GM18511 (cell line): ENCODE data around the gene ZNF764.
A peak's percentile ranks its signal among the peaks of the same experiment; 100 is the strongest.

Experiments
- ATAC-seq: cut with Tn5 transposase; IDR thresholded peaks from one replicate; pipeline ENCODE4 v1.9.1; 2021; ENCODE audit warnings: mild to moderate bottlenecking, moderate library complexity; ENCODE audit not compliant: unreplicated experiment

Gene ZNF764

DNA sequence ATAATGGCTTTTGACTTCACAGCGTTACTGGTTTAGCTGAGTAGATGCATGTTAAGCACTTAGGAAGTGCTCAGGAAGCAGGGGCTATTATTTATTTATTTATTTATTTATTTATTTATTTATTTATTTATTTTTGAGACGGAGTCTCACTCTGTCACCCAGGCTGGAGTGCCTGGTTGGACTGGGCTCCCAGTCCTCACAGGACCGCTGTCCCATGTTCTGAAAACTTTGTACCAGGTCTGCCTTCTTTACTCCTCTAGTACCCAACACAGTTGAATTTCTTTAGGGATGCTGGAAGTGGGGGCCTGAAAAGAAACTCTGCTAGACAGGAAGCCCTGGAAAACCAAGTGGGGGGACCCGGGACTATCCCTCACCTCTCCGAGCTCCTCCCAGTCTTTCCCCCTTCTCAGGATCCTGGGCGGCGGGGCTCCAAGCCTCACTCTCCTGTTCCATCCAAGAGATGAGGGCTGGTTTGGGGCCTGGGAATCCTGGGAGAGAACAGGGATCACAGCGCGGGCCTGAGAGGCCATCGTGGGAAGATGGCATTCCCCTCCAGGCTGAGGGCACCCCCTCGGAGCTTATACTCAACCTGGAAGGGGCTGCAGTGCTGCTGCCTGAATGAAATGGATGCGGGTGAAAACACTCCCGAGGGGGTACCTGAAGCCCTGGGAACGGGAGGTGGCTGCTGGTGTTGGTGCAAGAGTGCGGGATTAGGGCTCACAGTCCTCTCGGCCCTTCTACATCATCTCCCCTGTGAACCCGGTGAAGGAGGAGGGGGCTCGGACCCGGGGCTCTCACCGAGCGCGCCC lies 12.7 kb upstream of the ZNF764 start:
- ATAC-seq: no peak

DNA sequence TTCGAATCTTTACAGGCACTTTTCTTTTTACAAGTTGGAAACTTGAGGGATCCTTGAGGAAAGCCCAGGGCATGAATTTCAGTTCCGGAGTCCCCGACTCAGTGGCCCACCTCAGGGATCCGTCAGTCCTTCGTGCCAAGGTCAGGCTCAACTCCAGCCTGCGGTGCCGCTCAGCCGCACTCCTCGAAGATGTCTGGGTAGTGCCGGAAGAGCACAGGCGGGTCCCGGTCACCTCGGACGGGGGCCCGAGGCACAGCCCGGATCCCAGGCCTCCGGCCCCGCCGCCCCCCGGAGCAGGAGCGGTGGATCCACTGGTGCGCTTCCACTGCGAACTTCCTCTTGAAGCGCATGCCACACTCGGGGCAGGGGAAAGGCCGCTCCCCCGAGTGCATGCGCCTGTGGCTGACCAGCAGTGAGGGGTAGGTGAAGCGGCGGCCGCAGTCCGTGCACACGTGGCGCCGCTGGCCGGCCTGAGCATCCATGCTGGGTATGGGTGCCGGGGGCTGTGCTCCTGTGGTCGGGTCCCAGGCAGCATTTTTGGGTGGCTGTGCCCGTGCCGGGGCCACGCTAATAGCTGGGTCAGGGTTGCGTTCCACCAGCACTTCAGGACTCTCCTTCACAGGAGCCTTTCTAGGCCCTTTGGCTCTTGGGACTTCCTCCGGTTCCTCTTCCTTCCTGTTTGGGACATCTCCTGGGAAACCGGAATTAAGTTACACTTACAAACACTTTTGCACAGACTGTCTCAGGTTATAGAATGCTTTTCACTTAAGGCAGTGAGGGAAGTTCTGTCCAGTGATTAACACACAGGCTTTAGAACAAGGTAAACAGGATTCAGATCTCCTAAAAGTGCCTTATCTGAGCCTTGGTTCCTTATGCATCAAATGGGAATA lies 11.8 kb upstream of the ZNF764 start:
- ATAC-seq: no peak

DNA sequence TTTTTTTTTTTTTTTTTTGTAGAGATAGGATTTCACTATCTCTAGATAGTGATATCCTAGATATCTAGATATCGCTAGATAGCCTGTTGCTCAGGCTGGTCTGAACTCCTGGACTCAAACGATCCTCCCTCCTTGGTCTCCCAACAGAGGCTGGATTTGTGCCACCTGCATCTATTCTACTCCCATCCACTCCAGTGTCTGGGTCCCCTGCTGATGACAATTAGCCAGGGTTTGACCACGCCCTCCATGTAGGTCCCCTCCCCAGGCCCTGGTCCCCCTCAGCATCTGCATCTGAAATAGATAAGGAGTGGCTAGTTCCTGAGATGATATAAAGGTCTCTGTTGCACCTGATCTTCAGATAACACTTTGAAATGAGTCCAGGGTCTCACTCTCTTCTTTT lies 11.1 kb upstream of the ZNF764 start:
- ATAC-seq: no peak

DNA sequence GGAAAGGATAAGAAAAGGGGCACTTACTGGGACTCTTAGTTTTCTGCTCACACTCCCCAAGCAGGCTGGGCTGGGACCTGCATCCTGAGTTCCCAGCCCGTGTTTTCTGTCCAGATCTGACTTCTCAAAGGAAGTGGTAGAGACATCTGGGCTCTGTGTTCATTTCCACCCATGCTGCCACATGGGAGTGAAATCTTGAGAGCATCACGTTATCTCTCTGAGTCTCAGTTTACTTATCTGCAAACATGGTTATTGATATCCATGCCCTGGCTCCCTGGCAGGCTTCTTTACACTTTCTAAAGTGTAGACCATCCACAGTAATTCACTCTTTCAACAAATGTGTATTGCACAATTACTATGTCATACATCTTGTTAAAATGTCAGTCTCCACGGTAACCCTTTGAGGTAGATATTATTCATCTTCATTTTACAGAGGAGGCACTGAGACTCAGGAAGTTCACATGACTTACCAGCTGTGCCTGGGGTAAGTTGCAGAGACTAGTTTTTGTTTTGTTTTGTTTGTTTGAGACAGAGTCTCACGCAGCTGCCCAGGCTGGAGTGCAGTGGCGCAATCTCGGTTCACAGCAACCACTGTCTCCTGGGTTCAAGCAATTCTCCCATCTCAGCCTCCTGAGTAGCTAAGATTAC lies 9.9 kb upstream of the ZNF764 start:
- no peak for ATAC-seq

DNA sequence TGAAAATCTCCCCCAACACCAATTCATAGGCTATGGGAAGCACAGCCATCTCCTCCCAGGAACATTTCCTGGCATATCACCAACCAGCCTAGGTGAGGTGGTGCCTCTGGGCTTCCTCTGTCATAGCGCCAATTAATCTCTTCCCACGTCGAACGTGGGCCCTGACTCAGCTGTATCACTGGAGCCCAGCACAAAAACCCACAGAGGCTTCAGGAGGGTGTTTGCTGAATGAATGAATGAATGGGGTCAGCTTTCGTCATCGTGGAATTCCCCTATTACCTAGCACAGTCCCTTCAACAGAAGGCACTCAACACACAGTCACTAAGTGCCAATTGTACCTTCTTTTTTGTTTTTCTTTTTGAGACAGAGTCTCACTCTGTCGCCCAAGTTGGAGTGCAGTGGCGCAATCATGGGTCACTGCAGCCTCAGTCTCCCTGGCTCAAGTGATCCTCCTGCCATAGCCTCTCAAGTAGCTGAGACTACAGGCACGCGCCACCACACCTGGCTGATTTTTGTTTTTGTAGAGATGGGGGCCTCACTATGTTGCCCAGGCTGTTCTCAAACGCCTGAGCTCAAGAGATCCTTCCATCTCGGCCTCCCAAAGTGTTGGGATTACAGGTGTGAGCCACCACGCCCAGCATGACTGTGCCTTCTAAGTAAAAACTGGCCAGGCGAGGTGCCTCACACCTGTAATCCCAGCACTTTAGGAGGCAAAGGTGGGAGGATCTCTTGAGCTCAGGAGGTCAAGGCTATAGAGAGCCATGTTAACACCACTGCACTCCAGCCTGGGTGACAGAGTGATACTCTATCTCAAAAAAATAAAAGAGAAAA lies 9.2 kb upstream of the ZNF764 start:
- no peak for ATAC-seq

DNA sequence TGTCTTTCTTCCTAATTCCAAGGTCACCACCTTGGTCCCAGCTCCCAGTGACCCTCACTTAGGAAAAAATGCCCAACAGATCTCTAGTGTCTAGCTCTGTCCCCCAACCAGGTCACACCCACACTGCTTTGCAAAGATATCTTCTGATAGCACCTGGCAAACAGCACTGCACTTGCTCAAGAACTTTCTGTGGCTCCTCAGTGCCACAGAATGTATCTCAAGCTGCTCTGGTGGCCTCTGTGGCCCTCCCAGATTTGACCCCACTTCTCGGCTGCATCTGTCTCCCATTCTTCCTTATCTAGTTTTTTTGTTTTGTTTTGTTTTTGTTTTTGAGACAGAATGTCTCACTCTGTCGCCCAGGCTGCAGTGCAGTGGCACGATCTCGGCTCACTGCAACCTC lies 8.4 kb upstream of the ZNF764 start:
- ATAC-seq: no peak

DNA sequence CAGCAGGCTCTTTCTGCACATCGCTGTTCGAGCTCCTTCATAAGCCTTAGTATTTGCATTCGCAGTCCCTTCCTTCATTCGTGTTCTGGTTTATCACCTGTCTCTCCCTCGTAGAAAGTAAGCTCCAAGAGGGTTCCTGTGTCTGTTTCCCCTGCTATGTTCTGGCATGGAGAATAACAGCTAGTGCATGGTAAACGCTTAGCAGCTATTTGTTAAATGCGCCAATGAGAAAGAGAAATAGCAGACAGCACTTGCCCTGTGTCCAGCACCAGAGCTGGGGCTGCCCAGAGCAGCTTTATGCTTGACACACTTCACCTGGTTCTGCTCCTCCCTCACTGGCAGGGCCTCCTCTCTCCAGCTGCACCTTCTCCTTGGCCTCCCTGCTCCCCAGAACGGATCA lies 7.8 kb upstream of the ZNF764 start:
- no peak for ATAC-seq

DNA sequence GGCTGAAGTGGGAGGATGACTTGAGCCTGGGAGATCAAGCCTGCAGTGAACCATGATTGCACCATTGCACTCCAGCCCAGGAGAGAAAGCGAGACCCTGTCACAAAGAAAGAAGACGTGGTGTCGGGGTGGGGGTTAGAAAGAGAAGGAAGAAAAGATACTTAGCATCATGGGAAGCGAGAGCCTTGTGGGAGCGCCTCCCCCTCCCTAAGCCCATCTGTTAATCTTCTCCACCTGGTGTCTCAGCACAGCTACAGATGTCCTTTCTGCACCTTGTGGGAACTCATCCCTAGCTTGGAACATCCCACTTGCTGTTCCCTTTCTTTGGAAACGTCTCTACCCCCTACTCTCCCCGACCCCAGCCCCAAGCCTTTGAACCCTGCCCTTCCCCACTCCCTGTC lies 7.4 kb upstream of the ZNF764 start:
- ATAC-seq: no peak

DNA sequence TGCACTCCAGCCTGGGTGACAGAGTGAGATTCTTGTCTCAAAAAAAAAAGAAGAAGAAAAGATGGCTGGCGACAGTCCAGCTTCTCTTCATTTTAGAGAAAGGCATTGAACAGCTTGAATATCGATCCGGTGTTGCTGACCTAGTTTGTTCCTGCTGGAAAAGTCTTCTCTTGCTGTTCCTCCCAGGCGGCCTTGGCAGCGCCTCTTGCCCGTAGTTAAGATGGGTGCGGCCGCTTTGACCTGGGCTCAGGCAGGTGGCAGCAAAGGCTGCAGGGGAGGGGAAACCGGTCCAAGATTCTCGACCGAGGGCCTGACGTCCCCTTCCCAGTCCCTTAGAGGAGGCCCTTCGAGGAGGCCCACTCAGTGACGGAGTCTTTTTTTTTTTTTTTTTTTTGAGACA lies 3.8 kb upstream of the ZNF764 start:
- no peak for ATAC-seq

DNA sequence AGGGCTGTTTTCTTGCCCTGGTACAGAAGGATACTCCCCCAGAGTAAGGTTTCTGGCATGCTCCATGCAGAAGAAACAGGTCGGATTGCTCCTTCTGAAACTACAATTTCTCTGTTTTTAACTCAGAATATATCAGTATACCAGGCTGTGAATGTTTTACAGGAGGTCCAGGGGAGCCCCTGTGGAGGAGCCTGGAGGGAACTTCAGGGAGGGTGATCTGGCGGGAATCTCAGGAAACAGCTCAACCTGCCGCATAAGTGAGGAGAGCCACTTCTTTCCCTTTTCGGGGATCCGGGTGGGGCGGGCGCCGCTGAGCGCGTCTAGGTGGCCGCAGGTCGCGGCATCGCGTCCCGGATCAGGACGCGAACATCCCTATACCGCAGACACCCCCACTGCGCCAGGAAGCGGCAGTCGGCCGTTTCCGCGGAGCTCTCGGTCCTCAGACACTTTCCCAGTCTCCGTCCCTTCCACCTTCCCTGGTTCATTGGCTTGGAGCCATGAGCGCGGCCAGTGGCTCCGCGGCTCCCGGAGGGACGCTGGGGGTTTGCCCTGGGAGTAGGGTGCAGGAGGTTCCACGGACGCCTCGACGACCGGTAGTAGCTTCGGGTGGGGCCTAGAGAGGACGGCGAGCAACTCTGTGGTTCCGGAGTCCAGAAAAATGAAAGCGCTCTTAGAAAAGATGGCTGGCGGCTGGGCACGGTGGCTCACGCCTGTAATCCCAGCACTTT lies 3.1 kb upstream of the ZNF764 start:
- no peak for ATAC-seq

DNA sequence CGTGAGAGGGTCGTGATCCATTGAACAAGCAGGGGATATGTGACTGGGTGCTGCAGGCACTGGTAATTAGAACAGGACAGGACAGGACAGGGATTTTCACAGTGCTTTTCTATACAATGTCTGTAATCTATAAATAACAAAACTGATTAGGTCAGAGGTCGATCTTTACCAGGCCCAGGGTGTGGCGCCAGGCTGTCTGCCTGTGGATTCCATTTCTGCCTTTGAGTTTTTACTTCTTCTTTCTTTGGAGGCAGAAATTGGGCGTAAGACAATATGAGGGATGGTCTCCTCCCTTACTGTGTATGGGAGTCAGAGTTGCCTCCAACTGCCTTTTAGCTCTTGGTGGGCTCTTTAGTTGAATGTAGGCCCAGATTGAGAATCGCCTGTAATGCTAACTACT lies 1.5 kb upstream of the ZNF764 start:
- no peak for ATAC-seq

DNA sequence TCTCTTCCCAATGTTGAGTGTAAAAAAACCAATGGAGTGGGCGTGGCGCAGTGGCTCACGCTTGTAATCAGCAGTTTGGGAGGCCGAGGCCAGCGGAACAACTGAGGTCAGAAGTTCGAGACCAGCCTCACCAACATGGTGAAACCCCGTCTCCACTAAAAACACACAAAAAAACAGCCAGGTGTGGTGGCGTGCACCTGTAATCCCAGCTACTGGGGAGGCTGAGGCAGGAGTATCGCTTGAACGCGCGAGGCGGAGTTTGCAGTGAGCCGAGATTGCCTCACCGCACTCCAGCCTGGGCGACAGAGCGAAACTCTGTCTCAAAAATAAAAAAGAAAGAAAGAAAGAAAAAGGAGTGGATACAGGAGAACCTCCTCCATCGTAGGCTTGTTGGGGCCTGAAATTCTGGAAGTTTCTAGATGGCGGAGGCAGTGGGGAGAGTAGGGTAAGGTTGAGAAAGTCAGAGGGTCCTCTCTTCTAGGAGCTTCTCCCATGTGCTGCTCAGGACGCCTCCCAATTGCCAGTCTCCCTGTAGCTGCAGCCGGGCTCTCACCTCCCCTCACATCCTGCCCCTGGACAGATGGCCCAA lies 709 bp upstream of the ZNF764 start:
- no peak for ATAC-seq

DNA sequence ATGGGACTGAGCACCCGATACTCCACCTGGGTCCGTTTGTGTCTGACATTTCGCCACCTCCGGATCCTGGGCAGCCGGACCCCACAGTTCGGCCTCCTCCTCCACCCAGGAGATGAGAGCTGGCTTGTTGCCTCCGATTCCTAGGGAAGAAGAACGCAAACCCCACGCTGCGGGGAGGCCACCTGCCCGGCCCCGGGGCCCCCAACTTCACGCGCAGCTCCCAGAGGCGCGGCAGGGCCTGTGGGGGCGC lies 542 bp downstream of the ZNF764 start:
- ATAC-seq: peak; percentile 14

DNA sequence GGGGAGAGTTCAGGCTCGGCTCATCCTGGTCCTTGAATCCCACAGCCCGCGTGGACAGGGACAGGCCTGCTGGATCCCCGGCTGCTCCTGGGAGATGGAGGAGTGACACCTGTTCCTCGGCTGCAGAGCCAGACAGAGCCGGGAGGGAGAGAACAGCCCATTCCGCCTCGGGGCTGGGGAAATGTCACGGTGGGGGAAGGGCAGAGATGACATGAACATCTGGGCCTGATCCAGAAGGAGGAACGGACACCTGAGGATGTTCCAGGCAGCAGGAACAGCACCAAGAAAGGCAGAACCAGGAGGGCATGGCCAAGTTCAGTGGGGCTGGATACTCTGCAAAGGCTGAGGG lies 2.1 kb downstream of the ZNF764 start:
- ATAC-seq: no peak

DNA sequence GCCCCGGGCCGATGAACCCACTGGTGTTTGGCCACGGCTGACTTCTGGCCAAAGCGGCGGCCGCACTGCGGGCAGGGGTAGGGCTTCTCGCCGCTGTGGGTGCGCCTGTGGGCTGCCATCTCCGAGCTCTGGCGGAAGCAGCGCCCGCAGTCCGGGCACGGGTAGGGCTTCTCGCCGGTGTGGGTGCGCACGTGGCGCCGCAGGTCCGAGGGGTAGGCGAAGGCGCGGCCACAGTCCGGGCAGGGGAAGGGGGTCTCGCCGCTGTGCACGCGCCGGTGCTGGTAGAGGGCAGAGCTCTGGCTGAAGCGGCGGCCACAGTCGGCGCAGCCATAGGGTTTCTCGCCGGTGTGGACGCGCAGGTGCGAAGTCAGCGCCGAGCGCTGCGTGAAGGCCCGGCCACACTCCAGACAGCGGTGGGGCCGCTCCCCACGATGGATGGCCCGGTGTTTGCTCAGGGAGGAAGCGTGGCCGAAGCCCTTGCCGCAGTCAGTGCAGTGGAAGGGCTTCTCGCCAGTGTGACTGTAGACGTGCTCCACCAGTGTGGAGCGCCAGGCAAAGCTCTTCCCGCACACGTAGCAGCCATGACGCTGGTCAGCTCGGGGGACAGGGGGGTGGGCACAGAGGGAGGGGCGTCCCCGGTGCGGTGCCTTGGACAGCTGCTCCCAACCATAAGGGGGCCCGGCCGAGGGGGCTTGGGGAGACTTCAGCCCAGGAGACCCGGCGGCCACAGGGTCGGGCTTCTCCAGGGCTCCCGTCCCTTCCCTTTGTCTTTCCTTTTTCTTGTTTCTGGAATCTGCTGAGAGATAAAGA lies 2.7 kb downstream of the ZNF764 start:
- ATAC-seq: no peak

DNA sequence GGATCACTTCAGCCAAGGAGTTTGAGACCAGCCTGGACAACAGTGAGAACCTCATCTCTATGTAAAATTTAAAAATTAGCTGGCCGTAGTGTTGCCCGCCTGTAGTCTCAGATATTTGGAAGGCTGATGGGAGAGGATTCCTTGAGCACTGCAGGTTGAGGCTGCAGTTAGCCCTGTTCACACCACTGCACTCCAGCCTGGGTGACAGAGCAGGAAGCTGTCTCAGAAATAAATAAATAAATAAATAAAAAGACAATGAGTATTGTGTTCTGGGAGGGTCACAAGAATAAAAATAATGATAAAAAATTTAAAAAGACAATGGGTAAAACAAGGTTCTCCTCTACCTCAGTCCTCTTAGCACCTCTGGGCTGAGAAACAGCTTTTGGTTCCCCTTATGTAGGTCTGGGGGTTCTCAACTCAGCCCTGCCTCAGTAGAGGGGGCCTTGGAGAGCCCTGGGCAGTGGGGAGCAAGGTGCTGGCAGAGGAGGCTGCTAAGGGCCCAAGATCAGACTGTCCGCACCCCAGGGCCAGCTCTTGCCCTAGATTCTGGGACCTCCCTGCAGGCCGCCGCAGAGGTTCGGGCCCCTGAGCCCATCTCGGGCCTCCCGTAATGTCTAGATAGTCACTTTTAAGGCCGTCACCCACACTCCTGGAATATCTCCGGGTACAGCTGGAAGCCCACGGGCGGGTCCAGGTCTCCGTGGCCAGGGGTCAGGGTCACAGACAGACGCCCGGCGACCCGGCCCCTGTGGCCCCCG lies 3.4 kb downstream of the ZNF764 start:
- no peak for ATAC-seq

DNA sequence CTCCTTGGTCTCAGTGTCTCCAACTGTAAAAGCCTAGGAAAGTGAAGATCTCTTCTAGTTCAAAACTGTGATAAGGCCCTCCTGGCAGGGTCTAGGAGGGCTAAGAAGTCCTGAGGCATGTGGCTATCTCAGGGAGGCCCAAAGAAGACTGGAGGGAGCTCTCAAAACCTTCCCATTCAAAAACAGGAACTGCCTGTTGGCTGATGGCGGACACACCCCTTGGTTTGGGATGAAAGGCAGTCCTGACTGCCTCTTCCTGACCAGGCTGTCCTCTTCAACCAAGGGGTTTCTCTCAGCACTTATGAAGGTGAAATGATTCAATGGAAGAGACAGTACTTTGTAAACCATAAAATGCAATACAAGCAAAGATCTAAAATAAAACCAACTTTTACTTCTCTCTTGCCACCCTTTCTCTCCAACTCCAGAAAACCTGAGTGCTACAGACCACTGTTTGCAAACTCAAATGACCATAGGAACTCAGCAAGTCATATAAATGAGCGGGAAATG lies 4.7 kb downstream of the ZNF764 start:
- no peak for ATAC-seq

DNA sequence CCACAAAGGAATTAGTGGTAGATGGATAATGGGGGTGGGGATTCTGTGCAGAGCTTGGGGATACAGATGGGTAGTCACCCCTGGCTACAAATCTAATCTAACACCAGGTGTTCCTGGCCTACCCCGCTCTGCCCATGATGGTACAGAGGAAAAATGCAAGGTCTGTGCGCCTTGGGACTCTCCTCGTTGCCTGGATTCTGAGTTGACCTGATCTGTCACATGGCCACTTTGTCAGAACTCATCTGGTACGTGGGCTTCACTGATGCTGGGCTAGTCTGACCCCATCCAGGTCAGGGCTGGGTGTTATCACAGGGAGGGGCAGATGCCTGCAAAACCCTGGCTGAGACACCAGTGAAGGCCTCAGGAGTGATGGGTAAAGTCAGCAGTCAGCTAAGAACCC lies 5.2 kb downstream of the ZNF764 start:
- ATAC-seq: no peak
